ENCODE results near the gene C16orf78. TPM values are rescaled to one million over a fixed set of nuclear protein-coding genes. Genes with fewer than 3 reads are reported as not detected.

Gene C16orf78
- total RNA-seq, 2 experiments from 2014 or later, result not detected

DNA sequence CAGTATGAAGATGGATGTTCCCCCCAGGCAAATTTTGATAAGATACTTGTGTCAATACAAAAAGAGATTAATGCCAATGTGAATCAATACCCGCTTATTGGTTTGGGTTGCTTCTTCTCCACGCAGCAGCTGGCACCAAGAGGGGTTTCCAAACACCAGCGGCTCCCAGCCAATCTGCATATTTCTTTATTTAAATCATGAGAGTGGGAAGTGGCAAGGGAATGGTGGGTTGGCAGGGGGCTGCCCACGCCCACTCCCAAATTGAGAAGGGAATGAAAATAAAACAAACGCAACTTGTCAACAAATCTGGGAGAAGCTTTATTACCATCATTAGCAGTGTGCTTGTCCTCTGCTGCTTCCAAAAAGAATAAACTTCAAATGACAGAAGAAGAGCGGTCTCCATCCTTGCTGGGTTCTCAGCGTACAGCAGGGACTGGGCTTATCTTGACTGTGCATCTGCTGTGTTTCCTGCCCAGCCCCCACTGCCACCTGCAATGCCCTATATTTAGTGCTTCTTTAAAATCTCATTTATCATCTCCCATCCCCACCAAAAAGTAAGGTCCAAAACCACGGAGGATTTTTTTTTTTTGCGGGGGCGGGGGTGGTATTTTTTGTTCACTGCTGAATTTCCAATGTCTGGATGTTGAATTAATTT lies 34.9 kb upstream of the C16orf78 start:
- TF ChIP-seq CTCF (IDR thresholded peaks at IDR 0.05), result no peak
- POLR2A ChIA-PET, result no interaction called here
- ATAC-seq (no peak), DNase-seq (no peak)
- H3K4me3 Mint-ChIP-seq, result no peak overlapping the region
- no peaks in the 10 kb centered on the region for H3K4me1 Mint-ChIP-seq (ENCODE audit: low read depth)
- CTCF ChIA-PET, result no interaction called here
- intact Hi-C loops (cut with micrococcal nuclease), result no loop called here
- H3K27me3 Mint-ChIP-seq, result peaks cover 4% of the 10 kb centered on the region
- no peaks in the 10 kb centered on the region for H3K36me3 Mint-ChIP-seq (ENCODE audit: low read depth)
- no peak overlapping the region for H3K27ac Mint-ChIP-seq
- H3K9me3 Mint-ChIP-seq, result no peaks in the 10 kb centered on the region

DNA sequence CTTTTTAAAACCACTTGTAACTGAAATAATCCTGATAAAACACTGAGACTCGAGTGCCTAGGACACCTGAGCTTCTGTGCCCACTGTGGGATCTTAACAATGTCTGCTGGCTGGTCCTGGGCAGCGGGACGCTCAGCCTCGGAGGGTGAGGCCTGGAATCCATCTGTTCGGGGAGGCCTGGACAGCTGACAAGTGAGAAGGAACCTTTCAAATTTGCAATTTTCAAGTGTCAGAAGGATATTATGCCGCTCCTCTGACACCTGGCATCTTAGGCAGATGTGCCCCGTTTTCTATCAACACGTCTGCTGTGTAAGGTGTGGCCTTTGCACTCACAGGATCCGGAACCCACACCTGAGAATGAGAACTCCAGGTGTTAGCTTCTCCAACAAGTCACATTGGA lies 33.1 kb upstream of the C16orf78 start:
- Mint-ChIP-seq H3K27ac (no peak overlapping the region), H3K27me3 (peaks cover 4% of the 10 kb centered on the region), H3K36me3 (ENCODE audit: low read depth) (no peaks in the 10 kb centered on the region), H3K4me3 (no peak overlapping the region), H3K9me3 (no peaks in the 10 kb centered on the region), H3K4me1 (ENCODE audit: low read depth) (no peaks in the 10 kb centered on the region)
- no peak for DNase-seq
- ChIA-PET CTCF (interaction anchor here (1.1 to 1.3 kb wide), 2 partner anchors 10 to 654 kb away, joined by 3 read pairs; no protein-coding TSS in a partner anchor), POLR2A (no interaction called here)
- intact Hi-C loops (cut with micrococcal nuclease), result no loop called here
- TF ChIP-seq CTCF (IDR thresholded peaks at IDR 0.05), result no peak
- ATAC-seq, result no peak

GRCh38 chr16:49341706-49342105 lies 31.9 kb upstream of the C16orf78 start:
- no peak for TF ChIP-seq CTCF (IDR thresholded peaks at IDR 0.05)
- ATAC-seq (no peak), DNase-seq (no peak)
- no peaks in the 10 kb centered on the region for H3K9me3 Mint-ChIP-seq
- H3K27ac Mint-ChIP-seq, result no peak overlapping the region
- H3K4me3 Mint-ChIP-seq, result no peak overlapping the region
- ChIA-PET CTCF (interaction anchor here (1.0 kb wide), 1 partner anchor 9 kb away, joined by 4 read pairs; no protein-coding TSS in a partner anchor), POLR2A (no interaction called here)
- H3K27me3 Mint-ChIP-seq, result peaks cover 1% of the 10 kb centered on the region
- intact Hi-C loops (cut with micrococcal nuclease), result no loop called here
- H3K4me1 Mint-ChIP-seq (ENCODE audit: low read depth), result no peaks in the 10 kb centered on the region
- H3K36me3 Mint-ChIP-seq (ENCODE audit: low read depth), result no peaks in the 10 kb centered on the region

DNA sequence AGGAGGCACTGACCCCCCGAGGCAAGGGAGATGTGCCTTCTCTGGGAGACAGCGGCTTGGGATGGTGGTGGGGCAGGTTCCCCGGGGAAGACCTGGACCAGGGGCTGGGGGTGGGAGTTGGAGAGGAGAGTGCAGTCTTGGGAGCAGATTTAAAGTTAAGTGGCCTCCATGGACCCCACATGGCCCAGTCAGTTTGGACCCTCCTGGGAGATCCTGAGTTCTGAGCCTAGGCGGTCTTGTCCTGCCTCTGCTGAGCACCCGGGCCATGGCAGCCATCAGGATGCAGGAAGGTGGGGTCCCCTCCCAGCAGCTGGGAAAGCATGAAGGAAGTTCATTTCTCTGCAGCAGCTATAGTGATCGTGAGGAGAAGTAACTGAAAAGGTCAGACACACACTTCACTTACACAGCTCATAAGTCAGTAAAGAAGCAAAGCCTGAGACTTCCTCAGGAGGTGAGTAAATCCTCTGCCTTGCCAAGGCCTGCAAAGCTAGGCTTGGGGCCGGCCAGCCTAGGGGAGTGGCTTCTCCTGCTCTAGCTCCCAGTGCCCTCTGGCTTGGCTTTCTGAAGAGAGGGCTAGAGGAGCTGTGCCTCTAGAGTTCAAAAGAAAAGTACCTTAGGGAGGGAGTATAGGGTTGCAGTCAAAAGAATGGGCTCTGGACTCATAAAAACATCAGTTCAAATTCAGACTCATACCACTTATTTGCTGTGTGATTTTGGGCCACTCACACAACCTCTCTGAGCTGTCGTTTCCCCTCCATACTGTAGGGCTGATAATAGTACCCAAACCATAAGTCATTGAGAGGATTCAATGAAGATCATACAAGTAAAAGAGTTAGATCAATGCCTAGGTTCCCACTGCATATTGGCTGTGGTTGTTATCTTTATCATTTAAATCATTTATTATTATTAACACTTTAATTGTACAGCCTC lies 31.0 kb upstream of the C16orf78 start:
- ChIA-PET POLR2A (no interaction called here), CTCF (no interaction called here)
- H3K4me1 Mint-ChIP-seq (ENCODE audit: low read depth), result no peaks in the 10 kb centered on the region
- intact Hi-C loops (cut with micrococcal nuclease), result no loop called here
- ATAC-seq, result no peak
- no peak overlapping the region for H3K4me3 Mint-ChIP-seq
- TF ChIP-seq CTCF (IDR thresholded peaks at IDR 0.05), result no peak
- H3K9me3 Mint-ChIP-seq, result no peaks in the 10 kb centered on the region
- no peak for DNase-seq
- H3K36me3 Mint-ChIP-seq (ENCODE audit: low read depth), result no peaks in the 10 kb centered on the region
- peaks cover 1% of the 10 kb centered on the region for H3K27me3 Mint-ChIP-seq
- H3K27ac Mint-ChIP-seq, result no peak overlapping the region

- no peaks in the 10 kb centered on the region for H3K4me1 Mint-ChIP-seq (ENCODE audit: low read depth)
- no peak for TF ChIP-seq CTCF (IDR thresholded peaks at IDR 0.05)
These were observed 30.3 kb upstream of the C16orf78 start for GRCh38 chr16:49343291-49343690.

More at GRCh38 chr16:49343291-49343690, 30.3 kb upstream of the C16orf78 start:
- H3K9me3 Mint-ChIP-seq, result no peaks in the 10 kb centered on the region
- no peak overlapping the region for H3K4me3 Mint-ChIP-seq
- DNase-seq (no peak), ATAC-seq (no peak)
- no peaks in the 10 kb centered on the region for H3K36me3 Mint-ChIP-seq (ENCODE audit: low read depth)
- POLR2A ChIA-PET, result no interaction called here
- no peak overlapping the region for H3K27ac Mint-ChIP-seq
- intact Hi-C loops (cut with micrococcal nuclease), result no loop called here
- CTCF ChIA-PET, result no interaction called here
- H3K27me3 Mint-ChIP-seq, result no peaks in the 10 kb centered on the region

All from activated CD8-positive, alpha-beta T cell treated with anti-CD3 and anti-CD28 coated beads for 36 hours (primary cell).